ENCODE measurements around the gene UNC45A.

- TF ChIP-seq CTCF (tag by site-specific recombination; IDR thresholded peaks at IDR 0.05), result no peak
- TF ChIP-seq ZBTB26 (tag by site-specific recombination; optimal IDR thresholded peaks at IDR 0.05), result no peak
- TF ChIP-seq ATF2 (tag by site-specific recombination; IDR thresholded peaks at IDR 0.05; ENCODE audit: low read depth), result no peak
- no peak for TF ChIP-seq ZNF23 (tag by site-specific recombination; IDR thresholded peaks at IDR 0.05; ENCODE audit: borderline replicate concordance)
- no peak for TF ChIP-seq ZNF175 (tag by site-specific recombination; IDR thresholded peaks at IDR 0.05)
- TF ChIP-seq ZNF335 (tag by site-specific recombination; conservative IDR thresholded peaks at IDR 0.05), result no peak
- no peak for TF ChIP-seq ZNF76 (tag by site-specific recombination; IDR thresholded peaks at IDR 0.05; ENCODE audit: borderline replicate concordance, low read depth)
These were observed 63.7 kb downstream of the UNC45A start for GRCh38 chr15:90998737-90999136.
